Effector memory CD8-positive, alpha-beta T cell (primary cell): ENCODE results near the gene SLC25A21.

Experiments
- ATAC-seq: fragments of 150-1000 bp; cut with Tn5 transposase; replicated peaks from 2 replicates; pipeline ENCODE4 v1.10.0; 2021; ENCODE audit warnings: mild to moderate bottlenecking, moderate library complexity
- DNase-seq, 3 experiments: peaks; one replicate each; pipeline ENCODE4 v3.0.0; 2021
- H3K27ac Mint-ChIP-seq, 2 donors: one replicate each; pipeline ENCODE4 v1.8.0; 2022; ENCODE audit warnings: mild to moderate bottlenecking in 2 of 2, mixed read lengths in 2 of 2, moderate library complexity in 2 of 2
- H3K27me3 Mint-ChIP-seq, 2 donors: one replicate each; pipeline ENCODE4 v1.8.0; 2022; ENCODE audit warnings: mixed read lengths in 2 of 2
- H3K36me3 Mint-ChIP-seq: one replicate; pipeline ENCODE4 v1.8.0; 2022; ENCODE audit warnings: mild to moderate bottlenecking, moderate library complexity, mixed read lengths; ENCODE audit not compliant: insufficient read depth
- H3K4me1 Mint-ChIP-seq, 2 donors: one replicate each; pipeline ENCODE4 v1.8.0; 2022; ENCODE audit warnings: low read depth in 2 of 2, mixed read lengths in 2 of 2
- H3K4me3 Mint-ChIP-seq, 2 donors: one replicate each; pipeline ENCODE4 v1.8.0; 2022; ENCODE audit warnings: mild to moderate bottlenecking in 2 of 2, mixed read lengths in 2 of 2, moderate library complexity in 2 of 2
- H3K9me3 Mint-ChIP-seq, 2 donors: one replicate each; pipeline ENCODE4 v1.8.0; 2022; ENCODE audit warnings: mixed read lengths in 2 of 2

SLC25A21 gene

DNA sequence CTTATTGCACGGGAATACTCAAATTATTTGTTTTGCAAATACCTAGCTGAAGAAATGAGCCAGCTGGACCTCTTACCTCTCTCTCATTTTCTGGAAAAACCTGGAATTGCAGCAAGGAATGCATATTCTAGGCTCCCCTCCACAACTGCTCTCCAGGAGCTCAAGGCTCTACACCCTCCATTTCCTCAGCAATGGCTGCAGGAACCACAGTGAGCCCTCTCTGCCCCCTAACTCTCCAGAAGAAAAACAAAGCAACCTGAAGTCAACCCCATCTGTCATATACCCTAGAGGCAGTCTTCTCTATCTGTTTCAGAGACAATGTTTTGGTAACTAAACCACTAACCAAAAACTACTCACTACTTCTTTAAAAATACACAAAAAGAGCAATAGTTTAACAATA lies 221.6 kb downstream of the SLC25A21 start:
- Mint-ChIP-seq H3K27ac (no peak overlapping the region), H3K4me1 (no peaks in the 10 kb centered on the region), H3K4me3 (no peak overlapping the region), H3K36me3 (no peaks in the 10 kb centered on the region), H3K9me3 (peaks cover 5 to 8% of the 10 kb centered on the region in 2 donors), H3K27me3 (no peaks in the 10 kb centered on the region)
- DNase-seq (no peak), ATAC-seq (no peak)

DNA sequence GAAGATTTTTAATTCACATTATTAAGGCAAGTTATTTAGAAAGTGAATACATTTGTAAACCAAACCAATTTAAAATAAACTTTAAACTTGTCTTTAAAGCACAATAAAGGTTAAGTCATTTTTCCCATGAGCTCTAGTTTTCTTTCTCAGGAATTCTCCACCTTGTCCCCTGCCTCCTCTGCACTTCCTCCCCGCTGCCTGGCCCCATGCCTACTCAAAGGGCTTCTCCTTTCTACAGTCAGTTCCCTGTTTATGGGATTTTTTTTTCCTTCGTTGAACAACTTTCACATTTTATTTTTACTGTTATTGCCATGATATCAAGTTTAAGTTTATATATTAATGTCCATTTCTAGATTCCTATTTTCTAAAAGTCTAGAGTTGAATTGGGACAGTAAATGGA lies 223.0 kb downstream of the SLC25A21 start:
- Mint-ChIP-seq H3K9me3 (peaks cover 2 to 3% of the 10 kb centered on the region in 2 donors), H3K36me3 (no peaks in the 10 kb centered on the region), H3K27ac (no peak overlapping the region), H3K4me3 (no peak overlapping the region), H3K4me1 (no peaks in the 10 kb centered on the region), H3K27me3 (no peaks in the 10 kb centered on the region)
- DNase-seq (no peak), ATAC-seq (no peak)

DNA sequence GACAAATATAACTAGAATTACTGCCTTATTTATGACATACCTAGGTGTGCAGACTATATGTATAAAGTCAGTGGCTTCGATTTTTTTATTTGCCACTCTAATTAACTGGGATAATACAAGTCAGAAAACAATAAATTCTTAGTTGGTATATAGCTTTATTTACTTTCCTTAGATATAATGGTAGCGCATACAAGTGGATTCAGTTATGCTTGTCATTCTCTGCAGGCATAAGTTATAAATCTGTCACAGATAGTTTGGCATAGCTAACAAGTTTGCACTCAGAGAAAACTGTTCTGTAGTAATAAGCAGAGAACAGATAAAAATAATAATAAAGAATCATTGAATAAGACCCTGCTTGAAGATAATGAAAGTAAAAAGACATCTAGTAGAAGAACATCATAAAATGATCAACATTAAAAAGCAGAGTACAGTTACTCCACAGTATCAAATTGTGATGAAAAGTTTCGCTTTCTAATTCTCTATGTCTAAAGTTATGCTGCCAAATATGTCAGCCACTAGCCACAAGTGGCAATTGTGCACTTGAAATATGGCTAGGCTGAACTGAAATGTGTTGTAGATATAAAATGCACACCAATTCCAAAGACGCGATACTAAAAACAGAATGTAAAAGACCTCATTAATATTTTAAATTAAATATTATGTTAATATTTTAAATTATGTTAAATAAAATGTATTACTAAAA lies 224.1 kb downstream of the SLC25A21 start:
- H3K27me3 Mint-ChIP-seq = no peaks in the 10 kb centered on the region
- DNase-seq (no peak), ATAC-seq (no peak)
- no peak overlapping the region for H3K27ac Mint-ChIP-seq
- peaks cover 0 to 3% of the 10 kb centered on the region in 2 donors for H3K9me3 Mint-ChIP-seq
- no peak overlapping the region for H3K4me3 Mint-ChIP-seq
- H3K4me1 Mint-ChIP-seq = no peaks in the 10 kb centered on the region
- no peaks in the 10 kb centered on the region for H3K36me3 Mint-ChIP-seq

DNA sequence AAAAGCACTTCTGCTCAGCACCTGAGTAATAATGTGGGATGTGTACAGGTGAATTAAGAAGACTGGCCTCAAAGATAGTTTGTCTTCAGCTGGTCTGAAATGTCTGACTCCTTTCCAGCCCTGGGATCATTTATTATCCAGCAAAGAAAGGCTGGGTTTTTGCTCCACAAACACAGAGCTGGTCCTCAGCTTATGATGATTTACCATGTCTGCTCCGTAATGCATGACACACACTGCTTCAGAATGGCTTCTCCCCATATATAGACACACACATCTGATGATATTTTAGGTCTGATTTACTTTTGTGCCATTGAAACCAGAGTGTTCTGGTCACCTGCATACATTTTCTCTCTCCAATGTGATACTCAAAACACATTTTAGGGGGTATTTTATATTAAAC lies 225.0 kb downstream of the SLC25A21 start:
- no peak for ATAC-seq

DNA sequence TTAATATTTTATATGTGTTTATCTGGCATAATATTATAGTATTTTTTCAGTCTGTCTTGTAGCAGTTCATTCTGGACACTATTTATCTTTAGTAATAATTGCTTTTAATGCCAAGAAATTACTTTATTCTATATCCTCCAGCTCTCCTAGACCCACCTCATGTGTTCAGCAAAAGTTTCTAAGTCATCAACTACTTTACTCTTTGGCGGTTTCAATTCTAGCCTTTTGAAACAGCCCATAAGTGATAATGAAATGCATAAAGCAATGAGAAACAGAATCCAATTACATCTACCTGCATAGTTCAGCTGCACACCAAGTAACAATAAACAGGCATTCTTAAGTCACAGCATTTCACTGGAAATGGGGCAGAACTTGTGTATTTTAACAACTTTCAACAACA lies 225.5 kb downstream of the SLC25A21 start:
- Mint-ChIP-seq H3K4me3 (no peak overlapping the region), H3K36me3 (no peaks in the 10 kb centered on the region), H3K27ac (no peak overlapping the region), H3K27me3 (no peaks in the 10 kb centered on the region), H3K4me1 (no peaks in the 10 kb centered on the region), H3K9me3 (peaks cover 0 to 3% of the 10 kb centered on the region in 2 donors)
- DNase-seq (no peak), ATAC-seq (no peak)

More for the DNA sequence above, 225.0 kb downstream of the SLC25A21 start:
- H3K9me3 Mint-ChIP-seq = peaks cover 0 to 3% of the 10 kb centered on the region in 2 donors
- no peak overlapping the region for H3K4me3 Mint-ChIP-seq
- no peak overlapping the region for H3K27ac Mint-ChIP-seq
- no peaks in the 10 kb centered on the region for H3K4me1 Mint-ChIP-seq
- no peaks in the 10 kb centered on the region for H3K27me3 Mint-ChIP-seq
- DNase-seq = no peak
- no peaks in the 10 kb centered on the region for H3K36me3 Mint-ChIP-seq

DNA sequence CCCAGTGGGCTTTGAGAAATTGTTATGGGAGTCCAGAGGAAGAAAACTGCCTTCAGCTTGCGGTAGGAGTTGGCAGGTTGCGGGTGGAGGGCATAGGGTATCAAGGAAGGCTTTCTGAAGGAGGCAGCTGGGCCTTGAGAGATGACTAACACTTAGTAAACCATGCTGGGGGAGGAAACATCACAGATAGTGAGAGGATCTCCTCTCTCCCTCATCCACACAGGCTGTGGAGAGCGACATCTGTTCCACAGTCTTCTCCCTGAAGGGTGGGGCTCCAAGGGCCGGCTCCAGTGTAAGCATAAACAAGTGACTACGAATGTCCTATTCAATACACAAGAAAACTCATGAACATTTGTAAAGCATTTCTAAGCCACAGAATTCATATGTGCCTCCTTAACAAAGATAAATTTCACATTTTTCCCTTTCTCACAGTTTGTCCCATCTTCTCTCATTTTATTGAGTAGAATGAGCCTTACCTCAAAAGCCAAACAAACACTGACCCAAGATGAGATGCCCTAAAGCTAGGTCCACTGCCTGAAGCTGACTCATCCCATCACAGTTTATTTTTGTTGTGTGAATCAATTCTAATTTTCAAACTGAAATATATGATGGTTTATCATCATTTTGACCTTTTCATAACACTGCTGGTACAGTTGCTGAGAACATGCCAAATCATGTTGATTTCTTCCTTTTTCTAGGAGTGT lies 227.9 kb downstream of the SLC25A21 start:
- Mint-ChIP-seq H3K36me3 (no peaks in the 10 kb centered on the region), H3K9me3 (no peaks in the 10 kb centered on the region), H3K27me3 (no peaks in the 10 kb centered on the region), H3K4me1 (no peaks in the 10 kb centered on the region), H3K27ac (no peak overlapping the region), H3K4me3 (no peak overlapping the region)
- DNase-seq (no peak), ATAC-seq (no peak)

DNA sequence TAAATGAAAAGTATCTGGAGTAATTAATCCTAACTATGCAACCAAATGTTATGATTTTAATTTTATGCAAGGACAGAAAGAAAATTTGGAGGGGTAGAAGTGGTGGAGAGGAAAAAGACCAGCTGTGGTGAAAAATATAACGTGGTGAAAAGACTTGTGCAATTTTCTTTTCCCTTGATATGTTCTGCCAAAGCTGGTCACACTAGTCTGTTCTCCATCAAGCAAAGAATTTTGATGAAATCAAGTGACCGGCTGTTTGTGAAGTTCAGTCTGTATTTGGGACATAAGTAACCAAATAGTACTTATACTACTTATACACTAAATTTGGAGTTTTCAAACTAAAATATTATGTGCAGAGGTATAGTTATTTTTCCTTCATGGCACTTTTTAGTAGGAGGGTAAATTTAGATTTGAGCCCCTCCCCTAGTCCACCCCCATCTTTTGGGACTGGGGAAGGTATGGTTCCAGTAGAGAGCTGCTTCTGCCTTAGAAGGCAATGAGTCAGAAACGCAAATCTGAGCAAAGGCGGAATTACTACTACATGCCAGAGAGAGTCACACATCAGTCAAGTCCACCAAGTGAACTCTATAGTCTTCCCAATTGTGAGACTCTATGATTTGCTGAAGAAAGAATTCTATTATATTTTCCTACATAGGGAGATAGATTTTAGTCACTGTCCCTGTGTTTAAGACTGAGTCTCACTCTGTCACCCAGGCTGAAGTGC lies 229.7 kb downstream of the SLC25A21 start:
- Mint-ChIP-seq H3K4me3 (no peak overlapping the region), H3K36me3 (no peaks in the 10 kb centered on the region), H3K27me3 (no peaks in the 10 kb centered on the region), H3K4me1 (no peaks in the 10 kb centered on the region), H3K27ac (no peak overlapping the region), H3K9me3 (peaks cover 0 to 1% of the 10 kb centered on the region in 2 donors)
- ATAC-seq = no peak
- no peak for DNase-seq

DNA sequence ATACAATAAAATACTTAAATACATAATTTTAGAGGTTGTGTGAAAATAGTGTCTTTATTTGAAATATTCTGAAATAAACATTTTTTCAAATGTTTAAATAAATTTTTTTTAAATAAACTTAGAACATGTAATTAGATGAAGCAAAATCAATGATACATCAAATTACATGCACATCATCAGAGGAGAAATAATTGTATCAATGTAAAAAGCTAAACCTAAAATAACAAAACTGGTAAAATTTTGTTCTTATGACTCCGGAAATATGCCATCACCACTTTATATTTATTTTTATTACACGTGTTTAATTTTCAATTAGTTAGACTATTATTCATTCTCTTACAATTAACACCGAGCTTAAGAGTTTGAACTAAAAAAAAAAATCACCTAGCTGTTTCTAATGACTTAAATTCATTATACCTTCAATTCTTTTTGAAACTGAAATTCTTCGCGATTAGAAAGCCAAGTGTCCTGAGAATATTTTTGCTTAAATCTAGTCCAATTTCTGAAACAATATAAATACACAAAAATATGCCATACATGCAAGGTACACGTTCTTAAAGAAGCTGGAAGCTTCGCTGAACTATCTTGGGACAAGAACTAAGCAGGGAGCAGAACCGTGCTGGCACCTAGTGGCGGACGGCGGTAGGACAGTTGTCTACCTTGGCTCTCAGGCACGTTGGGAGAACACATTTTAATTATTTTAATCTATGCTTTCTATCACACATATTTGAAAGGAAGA lies 230.5 kb downstream of the SLC25A21 start:
- no peaks in the 10 kb centered on the region for H3K27me3 Mint-ChIP-seq

DNA sequence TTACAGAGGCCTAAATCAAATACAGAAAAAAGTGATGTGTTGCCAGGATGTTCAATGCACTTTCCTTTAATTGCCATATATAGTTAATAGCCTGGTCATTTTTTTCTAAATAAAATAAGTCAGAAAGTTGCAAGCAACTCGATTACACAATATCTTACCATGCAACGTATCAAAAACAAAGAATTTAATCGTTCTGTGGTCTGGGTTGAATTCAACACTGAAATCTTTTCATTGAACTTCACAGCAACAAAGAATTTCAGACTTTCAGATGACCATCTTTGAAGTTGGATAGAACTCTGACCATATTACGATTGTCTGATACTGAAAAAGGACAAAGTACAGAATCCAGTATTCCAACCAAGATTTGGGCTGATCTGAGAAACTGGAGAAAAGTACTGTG lies 231.9 kb downstream of the SLC25A21 start:
- DNase-seq (no peak), ATAC-seq (no peak)
- no peaks in the 10 kb centered on the region for H3K36me3 Mint-ChIP-seq
- no peak overlapping the region for H3K4me3 Mint-ChIP-seq
- no peaks in the 10 kb centered on the region for H3K27me3 Mint-ChIP-seq
- H3K9me3 Mint-ChIP-seq = peaks cover 0 to 8% of the 10 kb centered on the region in 2 donors
- no peak overlapping the region for H3K27ac Mint-ChIP-seq
- H3K4me1 Mint-ChIP-seq = no peaks in the 10 kb centered on the region

More for the DNA sequence above, 230.5 kb downstream of the SLC25A21 start:
- H3K9me3 Mint-ChIP-seq = peaks cover 0 to 8% of the 10 kb centered on the region in 2 donors
- H3K4me1 Mint-ChIP-seq = no peaks in the 10 kb centered on the region
- no peak overlapping the region for H3K27ac Mint-ChIP-seq
- ATAC-seq (no peak), DNase-seq (no peak)
- H3K4me3 Mint-ChIP-seq = no peak overlapping the region
- no peaks in the 10 kb centered on the region for H3K36me3 Mint-ChIP-seq

DNA sequence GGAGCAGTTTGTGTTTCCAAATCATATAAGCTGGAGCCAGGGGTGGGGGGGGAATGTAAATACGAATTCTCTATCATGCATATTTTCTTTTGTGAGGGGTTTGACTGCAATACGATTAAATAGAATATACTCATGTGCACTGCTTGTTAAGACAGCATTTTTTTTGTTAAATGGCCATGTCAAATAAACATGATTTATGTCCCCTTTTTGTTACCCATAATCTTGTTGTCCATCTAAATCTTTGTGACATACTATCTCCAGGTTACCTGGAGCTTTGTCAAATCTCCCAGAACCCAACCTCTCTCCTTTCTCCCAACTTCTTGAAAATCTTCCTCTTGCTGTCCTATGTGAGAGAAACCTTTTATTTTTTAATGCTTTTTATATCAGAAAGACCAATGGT lies 233.1 kb downstream of the SLC25A21 start:
- Mint-ChIP-seq H3K4me1 (no peaks in the 10 kb centered on the region), H3K36me3 (peaks cover 3% of the 10 kb centered on the region), H3K4me3 (no peak overlapping the region), H3K27ac (no peak overlapping the region), H3K9me3 (peaks cover 0 to 8% of the 10 kb centered on the region in 2 donors), H3K27me3 (no peaks in the 10 kb centered on the region)
- no peak for DNase-seq
- ATAC-seq = no peak

DNA sequence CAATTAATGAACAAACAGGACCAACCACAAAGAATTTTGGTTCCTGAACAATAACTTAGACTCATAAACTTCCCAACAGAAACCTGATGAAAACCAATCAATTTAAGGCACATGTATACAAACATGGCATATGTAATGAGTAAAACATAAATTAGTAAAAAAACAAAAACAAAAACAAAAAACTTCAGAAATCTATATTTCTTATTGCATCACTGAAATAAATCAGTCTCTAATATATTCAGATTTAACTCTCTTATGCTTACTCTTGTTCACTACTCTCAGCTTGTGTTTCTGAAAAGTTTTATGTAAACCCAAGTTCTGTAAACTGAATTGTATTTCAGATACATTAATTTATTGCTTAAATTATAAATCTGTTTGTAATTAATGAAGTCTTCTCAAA lies 233.7 kb downstream of the SLC25A21 start:
- Mint-ChIP-seq H3K36me3 (peaks cover 4% of the 10 kb centered on the region), H3K4me1 (no peaks in the 10 kb centered on the region), H3K9me3 (peaks cover 0 to 8% of the 10 kb centered on the region in 2 donors), H3K27ac (no peak overlapping the region), H3K4me3 (no peak overlapping the region), H3K27me3 (no peaks in the 10 kb centered on the region)
- DNase-seq (no peak), ATAC-seq (no peak)

DNA sequence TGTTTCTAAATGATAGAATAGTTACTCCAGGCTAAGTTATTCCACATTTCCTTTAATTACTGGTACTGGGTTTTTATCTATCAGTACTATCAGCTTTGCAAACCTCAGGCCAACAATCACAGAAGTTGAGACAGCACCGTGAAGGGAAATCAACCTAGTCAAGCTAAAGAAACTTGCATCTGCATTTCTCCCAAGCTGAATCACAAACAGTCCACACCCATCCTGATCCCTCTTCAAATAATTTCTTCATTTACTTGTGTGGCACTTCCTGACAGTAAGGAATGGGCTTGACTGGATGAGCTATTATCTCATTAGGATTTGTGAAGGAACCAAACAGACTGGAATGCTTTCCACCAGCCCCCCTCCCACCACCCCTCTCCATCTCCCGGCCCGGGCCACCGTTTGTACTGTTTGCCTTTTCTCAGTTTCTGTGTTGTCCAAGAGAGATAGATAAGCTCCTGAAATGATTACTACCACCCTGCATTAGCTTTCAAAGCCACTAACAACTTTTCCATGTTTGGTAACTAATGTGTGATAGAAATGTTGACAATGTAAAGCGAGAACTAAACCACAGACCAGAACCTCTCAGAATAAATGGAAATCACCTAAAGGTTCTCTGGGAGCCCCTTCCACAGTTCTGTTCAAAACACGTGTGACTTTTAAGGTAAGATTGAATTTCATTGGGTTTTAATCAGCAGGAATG lies 236.3 kb downstream of the SLC25A21 start:
- ATAC-seq = no peak
- Mint-ChIP-seq H3K4me1 (no peaks in the 10 kb centered on the region), H3K4me3 (no peak overlapping the region), H3K9me3 (peaks cover 0 to 13% of the 10 kb centered on the region in 2 donors), H3K27me3 (no peaks in the 10 kb centered on the region), H3K27ac (no peak overlapping the region), H3K36me3 (peaks cover 4% of the 10 kb centered on the region)
- DNase-seq = no peak

DNA sequence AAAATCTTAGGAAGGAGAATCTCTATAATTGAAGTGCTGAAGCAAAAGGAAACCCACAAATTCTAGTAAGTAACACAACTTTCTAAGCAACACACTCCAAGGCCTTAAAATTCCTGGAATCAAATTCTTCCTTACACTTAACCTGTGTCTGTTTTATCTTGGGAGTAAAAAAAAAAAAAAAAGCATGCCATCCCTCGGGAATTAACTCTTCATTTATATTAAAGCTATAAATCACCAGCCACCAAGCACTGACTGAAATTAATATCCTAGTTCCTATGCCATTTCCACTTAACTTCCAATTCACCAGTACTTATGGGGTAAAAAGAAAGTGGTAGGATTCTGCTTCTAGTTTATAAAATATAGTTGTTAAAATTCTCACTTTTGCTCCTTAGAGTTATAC lies 238.1 kb downstream of the SLC25A21 start:
- H3K36me3 Mint-ChIP-seq = peaks cover 4% of the 10 kb centered on the region
- H3K27ac Mint-ChIP-seq = no peak overlapping the region
- ATAC-seq = no peak
- DNase-seq = no peak
- H3K9me3 Mint-ChIP-seq = peaks cover 6 to 21% of the 10 kb centered on the region in 2 donors
- no peak overlapping the region for H3K4me3 Mint-ChIP-seq
- H3K27me3 Mint-ChIP-seq = no peaks in the 10 kb centered on the region
- no peaks in the 10 kb centered on the region for H3K4me1 Mint-ChIP-seq
